ENCODE data around the gene PRPF31.

DNA sequence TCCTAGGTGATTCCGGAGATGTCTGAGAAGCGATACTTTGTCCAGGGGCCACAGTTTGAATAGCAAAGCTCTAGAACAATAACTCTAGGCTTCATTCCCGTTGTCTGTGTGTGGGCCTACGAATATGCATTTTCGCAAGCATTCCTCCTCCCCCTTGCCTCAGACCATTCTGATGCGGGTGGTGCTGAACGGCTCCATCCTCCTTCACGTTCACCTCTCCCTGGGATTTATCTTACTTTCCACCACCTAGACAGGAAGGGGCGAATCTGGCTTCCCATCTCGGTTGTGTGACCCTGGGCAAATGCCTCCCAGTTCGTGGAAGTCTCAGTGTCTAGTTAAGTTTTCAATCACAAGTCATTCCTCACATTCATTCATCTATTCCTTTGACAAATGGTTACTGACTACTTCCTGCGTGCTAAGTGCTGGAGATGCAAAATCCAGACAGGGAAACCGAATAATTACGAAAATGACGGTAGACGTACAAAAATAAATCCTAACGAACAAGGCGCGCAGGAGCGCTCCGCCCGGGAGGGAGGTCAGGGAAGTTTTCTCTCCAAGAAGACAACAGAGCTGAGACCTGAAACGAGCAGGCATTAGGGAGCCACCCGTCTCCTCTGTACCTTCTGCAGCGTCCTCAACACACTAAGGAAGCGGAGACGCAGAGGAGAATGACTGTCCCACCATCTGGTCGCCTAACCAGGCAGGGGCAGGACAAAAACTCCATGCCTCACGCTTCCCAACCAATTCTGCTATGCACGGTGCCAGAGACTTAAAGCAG lies 20.7 kb downstream of the PRPF31 start:
- TF ChIP-seq, protein P1, sequence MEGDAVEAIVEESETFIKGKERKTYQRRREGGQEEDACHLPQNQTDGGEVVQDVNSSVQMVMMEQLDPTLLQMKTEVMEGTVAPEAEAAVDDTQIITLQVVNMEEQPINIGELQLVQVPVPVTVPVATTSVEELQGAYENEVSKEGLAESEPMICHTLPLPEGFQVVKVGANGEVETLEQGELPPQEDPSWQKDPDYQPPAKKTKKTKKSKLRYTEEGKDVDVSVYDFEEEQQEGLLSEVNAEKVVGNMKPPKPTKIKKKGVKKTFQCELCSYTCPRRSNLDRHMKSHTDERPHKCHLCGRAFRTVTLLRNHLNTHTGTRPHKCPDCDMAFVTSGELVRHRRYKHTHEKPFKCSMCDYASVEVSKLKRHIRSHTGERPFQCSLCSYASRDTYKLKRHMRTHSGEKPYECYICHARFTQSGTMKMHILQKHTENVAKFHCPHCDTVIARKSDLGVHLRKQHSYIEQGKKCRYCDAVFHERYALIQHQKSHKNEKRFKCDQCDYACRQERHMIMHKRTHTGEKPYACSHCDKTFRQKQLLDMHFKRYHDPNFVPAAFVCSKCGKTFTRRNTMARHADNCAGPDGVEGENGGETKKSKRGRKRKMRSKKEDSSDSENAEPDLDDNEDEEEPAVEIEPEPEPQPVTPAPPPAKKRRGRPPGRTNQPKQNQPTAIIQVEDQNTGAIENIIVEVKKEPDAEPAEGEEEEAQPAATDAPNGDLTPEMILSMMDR (IDR thresholded peaks at IDR 0.05): no peak
- TF ChIP-seq POLR2A (IDR thresholded peaks at IDR 0.05): no peak
